Activated naive CD8-positive, alpha-beta T cell treated with anti-CD3 and anti-CD28 coated beads for 36 hours (primary cell): ENCODE data around the gene METTL23. TPM values are rescaled to one million over a fixed set of nuclear protein-coding genes. Genes with fewer than 3 reads are reported as not detected.

Experiments used
- total RNA-seq, 2 experiments: library from RNA; stranded (reverse); gene quantifications; one replicate each; pipeline ENCODE4 v1.2.3, GENCODE V29; 2021

Gene METTL23
- total RNA-seq, 2 experiments from 2014 or later, result 30.0 to 30.6 TPM

Other genes with a start within 250 kb of the METTL23 start
- 10 to 100 TPM; 20.7 to 22.2 TPM for gene RHBDF2, start 225.4 kb upstream of the METTL23 start, total RNA-seq
- under 1 TPM; 0.33 to 0.62 TPM for gene CYGB, start 189.1 kb upstream of the METTL23 start, total RNA-seq
- gene PRCD, start 186.8 kb upstream of the METTL23 start, total RNA-seq, result under 1 TPM; 0.36 to 0.66 TPM
- not detected for gene ST6GALNAC2, start 141.0 kb upstream of the METTL23 start, total RNA-seq
- not detected for gene ST6GALNAC1, start 83.1 kb upstream of the METTL23 start, total RNA-seq
- gene MXRA7, start 15.9 kb upstream of the METTL23 start, total RNA-seq, result 10 to 100 TPM; 13.7 to 14.8 TPM
- 10 to 100 TPM; 54.6 to 55.8 TPM for gene JMJD6, start 233 bp upstream of the METTL23 start, total RNA-seq
- 100 to 1,000 TPM; 549 to 571 TPM for gene SRSF2, start 10.5 kb downstream of the METTL23 start, total RNA-seq
- 10 to 100 TPM; 14.4 to 16.0 TPM for gene MFSD11, start 11.3 kb downstream of the METTL23 start, total RNA-seq
- under 1 TPM; 0.12 to 0.18 TPM for gene MGAT5B, start 141.6 kb downstream of the METTL23 start, total RNA-seq